Bronchial epithelial cell (primary cell): Measurements from ENCODE around the gene ZNF234. TPM values are rescaled to one million over a fixed set of nuclear protein-coding genes. Genes with fewer than 3 reads are reported as not detected.
A peak's percentile ranks its signal among the peaks of the same experiment; 100 is the strongest.

Experiments
- DNase-seq: peaks from one replicate; pipeline ENCODE4 v3.0.0-alpha.2; 2010; ENCODE audit warnings: low read depth
- FAIRE-seq: peaks from 2 replicates; lab custom pipeline; 2011; peaks lifted over from hg19 to GRCh38; lab: Jason Lieb, UNC
- H3K27me3 ChIP-seq: 2 replicates; pipeline ENCODE4 v1.5.1; 2011; ENCODE audit warnings: low read length; ENCODE audit not compliant: control insufficient read depth, insufficient read depth
- H3K36me3 ChIP-seq: 2 replicates; pipeline ENCODE4 v1.5.1; 2011; ENCODE audit warnings: low read length; ENCODE audit not compliant: control insufficient read depth, insufficient read depth
- H3K4me3 ChIP-seq: 2 replicates; pipeline ENCODE4 v1.5.1; 2011; ENCODE audit warnings: mild to moderate bottlenecking, low read depth, low read length, control low read depth
- total RNA-seq: library from RNA; depleted of rRNA; stranded (reverse); fragments of >200 nt; gene quantifications from 2 replicates; pipeline ENCODE4 v1.2.1, GENCODE V29; 2014
- TF ChIP-seq, protein P1 (sequence below): IDR thresholded peaks from 2 replicates; pipeline ENCODE4 v1.5.1; 2011; ENCODE audit warnings: mild to moderate bottlenecking, moderate library complexity, low read length, control low read depth, inconsistent platforms; ENCODE audit not compliant: insufficient read depth, severe bottlenecking

Gene ZNF234
- total RNA-seq, 1 donor from 2014 or later: 9.0 TPM

DNA sequence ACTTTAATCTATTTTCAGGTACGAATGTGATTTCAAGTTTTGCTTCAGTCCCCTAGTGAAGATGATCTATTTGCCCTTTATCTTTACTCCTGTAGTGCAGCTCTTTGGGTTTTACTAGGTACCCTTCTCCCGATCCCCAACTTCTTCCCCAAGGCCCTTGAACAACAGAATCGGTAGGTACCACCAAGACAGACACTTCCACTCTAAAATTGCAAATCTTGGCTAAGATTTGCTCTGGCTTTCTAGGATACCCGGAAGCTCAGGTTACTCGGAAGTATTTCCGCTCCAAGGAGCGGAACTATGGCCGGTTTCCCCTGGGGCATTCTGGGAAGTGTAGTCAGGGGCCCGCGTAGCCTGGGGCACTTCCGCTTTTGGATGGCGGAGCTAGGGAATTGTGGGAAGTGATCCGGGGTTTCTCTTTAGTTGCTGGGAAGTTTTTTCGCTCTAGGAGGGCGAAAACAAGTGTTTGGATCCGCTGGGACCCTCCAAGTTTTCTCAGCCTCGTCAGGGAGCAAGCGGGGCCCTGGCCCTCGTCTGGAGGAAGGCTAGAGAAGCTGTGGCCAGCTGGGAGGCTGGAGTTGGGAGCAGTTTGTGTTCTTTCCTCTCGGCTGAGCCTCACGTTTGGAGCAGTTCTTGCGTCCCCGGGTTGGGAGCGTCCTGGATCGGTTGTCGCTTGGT lies 65.9 kb downstream of the ZNF234 start:
- TF ChIP-seq, protein P1, sequence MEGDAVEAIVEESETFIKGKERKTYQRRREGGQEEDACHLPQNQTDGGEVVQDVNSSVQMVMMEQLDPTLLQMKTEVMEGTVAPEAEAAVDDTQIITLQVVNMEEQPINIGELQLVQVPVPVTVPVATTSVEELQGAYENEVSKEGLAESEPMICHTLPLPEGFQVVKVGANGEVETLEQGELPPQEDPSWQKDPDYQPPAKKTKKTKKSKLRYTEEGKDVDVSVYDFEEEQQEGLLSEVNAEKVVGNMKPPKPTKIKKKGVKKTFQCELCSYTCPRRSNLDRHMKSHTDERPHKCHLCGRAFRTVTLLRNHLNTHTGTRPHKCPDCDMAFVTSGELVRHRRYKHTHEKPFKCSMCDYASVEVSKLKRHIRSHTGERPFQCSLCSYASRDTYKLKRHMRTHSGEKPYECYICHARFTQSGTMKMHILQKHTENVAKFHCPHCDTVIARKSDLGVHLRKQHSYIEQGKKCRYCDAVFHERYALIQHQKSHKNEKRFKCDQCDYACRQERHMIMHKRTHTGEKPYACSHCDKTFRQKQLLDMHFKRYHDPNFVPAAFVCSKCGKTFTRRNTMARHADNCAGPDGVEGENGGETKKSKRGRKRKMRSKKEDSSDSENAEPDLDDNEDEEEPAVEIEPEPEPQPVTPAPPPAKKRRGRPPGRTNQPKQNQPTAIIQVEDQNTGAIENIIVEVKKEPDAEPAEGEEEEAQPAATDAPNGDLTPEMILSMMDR: no peak
- FAIRE-seq (no peak), DNase-seq (peak; percentile 75)
- Histone ChIP-seq H3K27me3 (no peaks in the 10 kb centered on the region), H3K36me3 (no peaks in the 10 kb centered on the region), H3K4me3 (peak overlapping the region; percentile 60)

Other genes starting within 250 kb of the ZNF234 start
- gene ZNF45, start 206.3 kb upstream of the ZNF234 start, total RNA-seq: 11.8 and 13.7 TPM in 2 replicates
- 4.7 and 6.1 TPM in 2 replicates for gene ZNF221, start 190.3 kb upstream of the ZNF234 start, total RNA-seq
- 8.6 and 9.7 TPM in 2 replicates for gene ZNF155, start 157.4 kb upstream of the ZNF234 start, total RNA-seq
- 3.9 and 4.0 TPM in 2 replicates for gene ZNF230, start 138.6 kb upstream of the ZNF234 start, total RNA-seq
- gene ZNF222, start 116.2 kb upstream of the ZNF234 start, total RNA-seq: 8.2 and 8.7 TPM in 2 replicates
- gene ZNF223, start 89.5 kb upstream of the ZNF234 start, total RNA-seq: 5.8 and 6.1 TPM in 2 replicates
- gene ZNF284, start 69.4 kb upstream of the ZNF234 start, total RNA-seq: 2.3 and 2.4 TPM in 2 replicates
- gene ZNF224, start 47.2 kb upstream of the ZNF234 start, total RNA-seq: 24.5 and 27.0 TPM in 2 replicates
- 4.2 TPM in 2 replicates for gene ZNF225, start 28.2 kb upstream of the ZNF234 start, total RNA-seq
- 14.0 and 16.5 TPM in 2 replicates for gene ZNF226, start 23.5 kb downstream of the ZNF234 start, total RNA-seq
- 13.8 and 15.8 TPM in 2 replicates for gene ZNF227, start 71.0 kb downstream of the ZNF234 start, total RNA-seq
- gene ZNF233, start 118.3 kb downstream of the ZNF234 start, total RNA-seq: under 0.01 and 0.38 TPM in 2 replicates
- 4.7 and 6.1 TPM in 2 replicates for gene ZNF235, start 163.5 kb downstream of the ZNF234 start, total RNA-seq
- gene ZNF112, start 215.1 kb downstream of the ZNF234 start, total RNA-seq: 5.0 and 7.2 TPM in 2 replicates